GM12873 (cell line): ENCODE data around the gene SEMA5A.

Experiments
- TF ChIP-seq, protein P1 (sequence below): IDR thresholded peaks from 2 replicates; pipeline ENCODE4 v1.5.1; 2012; ENCODE audit warnings: low read depth, mild to moderate bottlenecking, moderate library complexity, low read length, control low read depth; ENCODE audit not compliant: insufficient read depth; ENCODE audit errors: missing control alignments

Gene SEMA5A

DNA sequence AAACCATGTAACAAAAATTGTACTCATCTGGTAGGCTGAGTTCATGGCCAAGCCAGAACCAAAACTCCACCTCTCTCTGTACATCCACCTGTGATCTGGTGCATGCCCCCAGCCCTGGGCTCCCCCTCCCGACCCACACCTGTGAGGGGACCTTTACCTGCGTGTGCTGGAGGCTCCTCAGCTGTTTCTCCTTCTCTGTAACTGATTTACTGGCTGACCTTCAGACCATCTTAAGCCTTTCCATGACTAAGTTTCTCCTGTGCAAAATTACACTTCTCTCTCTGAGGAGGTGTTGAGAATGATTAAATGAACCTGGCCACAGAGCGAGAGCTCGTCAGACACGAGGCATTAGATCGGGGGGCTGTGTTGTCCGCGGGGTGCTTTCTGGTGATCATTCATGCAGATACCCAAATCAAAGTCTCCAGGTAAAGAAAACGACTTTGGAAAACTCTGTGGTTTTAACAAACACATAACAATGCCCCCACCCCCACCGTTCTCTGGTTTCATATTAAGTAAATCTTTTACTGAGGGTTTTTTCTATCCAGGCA is 136.4 kb downstream of the SEMA5A start:
- TF ChIP-seq, protein P1, sequence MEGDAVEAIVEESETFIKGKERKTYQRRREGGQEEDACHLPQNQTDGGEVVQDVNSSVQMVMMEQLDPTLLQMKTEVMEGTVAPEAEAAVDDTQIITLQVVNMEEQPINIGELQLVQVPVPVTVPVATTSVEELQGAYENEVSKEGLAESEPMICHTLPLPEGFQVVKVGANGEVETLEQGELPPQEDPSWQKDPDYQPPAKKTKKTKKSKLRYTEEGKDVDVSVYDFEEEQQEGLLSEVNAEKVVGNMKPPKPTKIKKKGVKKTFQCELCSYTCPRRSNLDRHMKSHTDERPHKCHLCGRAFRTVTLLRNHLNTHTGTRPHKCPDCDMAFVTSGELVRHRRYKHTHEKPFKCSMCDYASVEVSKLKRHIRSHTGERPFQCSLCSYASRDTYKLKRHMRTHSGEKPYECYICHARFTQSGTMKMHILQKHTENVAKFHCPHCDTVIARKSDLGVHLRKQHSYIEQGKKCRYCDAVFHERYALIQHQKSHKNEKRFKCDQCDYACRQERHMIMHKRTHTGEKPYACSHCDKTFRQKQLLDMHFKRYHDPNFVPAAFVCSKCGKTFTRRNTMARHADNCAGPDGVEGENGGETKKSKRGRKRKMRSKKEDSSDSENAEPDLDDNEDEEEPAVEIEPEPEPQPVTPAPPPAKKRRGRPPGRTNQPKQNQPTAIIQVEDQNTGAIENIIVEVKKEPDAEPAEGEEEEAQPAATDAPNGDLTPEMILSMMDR, result no peak

DNA sequence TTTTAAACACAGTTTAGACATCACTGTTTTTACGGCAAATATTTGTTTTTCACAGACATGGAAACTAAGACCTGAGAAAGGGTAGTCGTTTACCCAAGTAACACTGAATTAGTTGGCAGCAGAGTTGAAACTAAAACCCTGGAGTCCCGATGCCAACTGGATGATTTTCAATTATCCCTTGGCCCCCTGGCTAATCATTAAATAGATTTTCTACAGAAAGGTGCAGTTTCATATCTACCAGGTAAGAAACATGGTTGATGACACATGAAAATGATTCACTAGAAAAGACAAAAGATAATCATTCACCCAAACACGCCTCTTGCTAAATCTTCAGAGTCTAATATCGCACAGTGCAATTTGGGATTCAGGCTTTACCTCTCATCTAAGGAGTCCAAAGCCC is 136.9 kb downstream of the SEMA5A start:
- TF ChIP-seq, protein P1, result no peak

DNA sequence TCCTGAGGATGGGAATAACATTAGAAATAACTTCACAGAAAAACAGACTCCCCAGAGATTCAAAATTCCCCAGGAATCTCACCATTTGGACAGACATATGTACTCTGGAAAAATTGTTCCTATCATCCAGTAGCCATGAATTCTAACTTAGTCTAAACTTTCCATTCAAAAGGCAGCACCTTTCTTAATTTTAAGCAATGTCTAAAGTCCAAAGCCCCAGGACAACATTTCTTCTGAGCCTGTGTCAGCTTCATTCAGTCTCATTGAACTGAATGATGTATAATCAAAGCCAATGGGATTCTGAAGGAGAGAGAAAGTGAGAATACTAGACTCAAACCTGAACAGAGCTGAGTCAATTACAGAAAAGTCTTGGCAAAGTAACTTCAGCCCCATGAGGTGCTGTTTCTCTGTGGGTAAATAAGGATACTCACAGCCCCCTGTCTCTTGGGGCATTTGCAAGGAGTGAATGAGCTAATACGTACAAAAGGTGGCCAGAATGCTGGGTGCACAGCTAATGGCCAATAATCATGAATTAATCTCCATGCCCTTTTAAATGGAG is 140.6 kb downstream of the SEMA5A start:
- TF ChIP-seq, protein P1, result no peak

DNA sequence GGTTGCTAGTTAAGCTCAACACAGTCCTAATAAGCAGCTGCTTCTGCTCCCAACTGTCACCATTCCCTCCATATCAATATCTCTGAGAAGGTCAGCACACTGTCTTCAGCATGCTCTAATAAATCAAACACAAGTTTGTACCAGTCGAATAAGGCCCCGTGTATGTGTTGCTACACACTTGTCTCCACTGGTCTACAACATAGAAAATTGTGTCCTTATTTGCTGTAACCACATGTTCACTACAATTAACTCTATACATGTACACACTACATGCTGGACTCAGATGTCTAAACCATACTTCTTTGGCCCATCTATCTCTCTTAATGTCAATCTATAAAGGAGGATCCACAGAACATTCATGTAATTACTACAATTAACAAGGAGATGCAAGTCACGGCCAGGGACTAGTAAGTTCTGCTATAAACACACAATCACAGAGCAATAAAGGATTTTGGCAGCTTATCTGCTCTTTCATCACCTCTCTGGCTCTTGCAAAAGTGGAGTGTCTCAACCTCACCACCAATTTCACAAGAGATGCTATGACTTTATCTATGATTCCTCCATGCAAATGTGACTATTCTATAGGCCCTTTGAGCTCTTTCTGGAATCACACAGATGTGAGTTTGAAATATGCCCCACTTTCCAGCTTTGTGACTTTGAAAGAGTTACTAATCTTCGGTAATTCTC is 143.9 kb downstream of the SEMA5A start:
- TF ChIP-seq, protein P1, result no peak

DNA sequence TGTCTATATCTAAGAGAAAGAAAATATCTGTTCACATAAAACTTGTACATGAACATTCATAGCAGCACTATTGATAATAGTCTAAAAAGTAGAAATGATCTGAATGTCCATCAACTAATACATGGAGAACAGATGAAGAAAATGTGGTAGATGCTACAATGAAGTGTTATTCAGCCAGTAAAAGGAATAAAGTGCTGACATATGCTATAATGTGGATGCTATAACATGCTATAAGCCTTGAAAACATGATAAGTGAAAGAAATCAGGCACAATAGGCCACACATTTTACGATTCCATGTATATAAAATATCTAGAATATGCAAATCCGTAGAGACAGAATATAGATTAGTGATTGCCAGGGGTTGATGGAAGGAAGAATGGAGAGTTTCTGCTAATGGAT is 146.8 kb downstream of the SEMA5A start:
- TF ChIP-seq, protein P1, result no peak

DNA sequence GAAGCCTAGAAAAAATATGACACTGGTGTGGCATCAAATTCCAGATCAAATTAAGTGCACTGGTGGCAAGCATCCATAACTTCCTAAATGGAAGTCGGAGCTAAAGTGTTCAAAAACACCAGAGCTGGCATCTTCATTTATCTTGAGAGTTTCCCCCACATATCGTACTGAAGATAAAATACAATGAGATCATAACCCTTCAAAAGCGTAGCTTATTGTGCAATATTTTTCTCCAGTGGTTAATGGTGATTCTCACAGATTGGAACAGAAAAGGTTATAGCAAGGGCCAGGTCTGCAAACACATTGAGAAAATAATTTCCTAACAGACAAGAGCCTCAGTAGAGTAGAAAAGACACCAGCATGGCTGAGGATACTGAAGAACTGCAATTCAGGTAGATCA is 147.6 kb downstream of the SEMA5A start:
- TF ChIP-seq, protein P1, result no peak

DNA sequence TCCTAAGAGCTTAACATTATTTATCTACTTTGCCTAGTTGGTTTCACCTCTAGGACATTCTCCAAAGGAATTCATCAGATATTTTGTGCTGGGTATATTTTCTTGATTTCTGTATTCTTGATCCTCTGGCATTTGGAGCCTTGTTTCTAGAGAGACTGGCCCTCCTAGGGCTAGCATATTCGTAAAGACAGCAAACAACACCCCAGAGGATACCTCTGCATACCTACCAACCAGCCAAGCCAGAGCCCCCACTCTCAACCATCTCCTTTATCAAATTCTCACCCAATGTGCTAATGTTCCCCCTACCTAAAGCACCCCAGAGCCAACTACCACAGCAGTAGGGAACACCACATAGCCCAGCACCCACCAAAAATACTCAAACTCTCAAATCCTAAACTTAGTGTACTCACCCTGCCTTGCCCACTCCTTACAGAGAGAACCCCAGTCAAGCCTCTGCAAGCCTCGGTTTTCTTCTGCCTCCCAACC is 149.5 kb downstream of the SEMA5A start:
- TF ChIP-seq, protein P1, result no peak
